OCI-LY7 (cell line): Measurements from ENCODE around the gene DCAF5. TPM values are rescaled to one million over a fixed set of nuclear protein-coding genes. Genes with fewer than 3 reads are reported as not detected.

Experiments
- BruUV-seq: library from RNA; stranded (reverse); fragments of 400-500 nt; replicated peaks from 2 replicates; lab custom pipeline; 2021; lab: Mats Ljungman, UMichigan
- CTCF ChIA-PET: fragments of 300-600 bp; sonication (Branson Sonifier 250); formaldehyde crosslinking; loops from one replicate; lab custom pipeline; 2022; ENCODE audit warnings: antibody characterized with exemption; ENCODE audit not compliant: unreplicated experiment; lab: Charles Lee
- POLR2A ChIA-PET: fragments of 300-600 bp; sonication (Branson Sonifier 250); formaldehyde crosslinking; loops from one replicate; lab custom pipeline; 2022; ENCODE audit warnings: antibody characterized with exemption; lab: Charles Lee
- DNase-seq: peaks from one replicate; pipeline ENCODE4 v3.0.0-alpha.2; 2015; ENCODE audit warnings: low spot score
- H2AFZ ChIP-seq: fragments of 200-600 bp; sonication (generic), shearing (Covaris generic); 2 replicates; pipeline ENCODE4 v1.6.1; 2014; ENCODE audit warnings: mild to moderate bottlenecking, antibody characterized with exemption, low read length, moderate library complexity
- H3K27ac ChIP-seq: fragments of 200-600 bp; sonication (generic); 2 replicates; pipeline ENCODE4 v1.5.1; 2014; ENCODE audit warnings: mixed run types, low read depth, mild to moderate bottlenecking, moderate library complexity, low read length, inconsistent platforms; ENCODE audit not compliant: poor library complexity, severe bottlenecking
- H3K36me3 ChIP-seq: fragments of 200-600 bp; sonication (generic); 2 replicates; pipeline ENCODE4 v1.6.1; 2014; ENCODE audit warnings: mild to moderate bottlenecking, antibody characterized with exemption, low read length, moderate library complexity, mixed read lengths; ENCODE audit not compliant: insufficient read depth
- H3K4me1 ChIP-seq: fragments of 200-600 bp; sonication (generic); 2 replicates; pipeline ENCODE4 v1.5.1; 2014; ENCODE audit warnings: mild to moderate bottlenecking, low read length; ENCODE audit not compliant: insufficient read depth, poor library complexity, severe bottlenecking
- H3K4me2 ChIP-seq: fragments of 200-600 bp; sonication (generic); 2 replicates; pipeline ENCODE4 v1.6.1; 2014; ENCODE audit warnings: mild to moderate bottlenecking, low read length
- H3K4me3 ChIP-seq: fragments of 200-600 bp; sonication (generic); 2 replicates; pipeline ENCODE4 v1.5.1; 2014; ENCODE audit warnings: mild to moderate bottlenecking, low read depth, low read length; ENCODE audit not compliant: poor library complexity, severe bottlenecking
- H3K79me2 ChIP-seq: fragments of 200-600 bp; sonication (generic); 2 replicates; pipeline ENCODE4 v1.6.1; 2016; ENCODE audit warnings: low read depth, mild to moderate bottlenecking, low read length, moderate library complexity, mixed read lengths; ENCODE audit not compliant: insufficient read depth
- H3K9me2 ChIP-seq: fragments of 200-600 bp; sonication (generic); 2 replicates; pipeline ENCODE4 v1.6.1; 2016; ENCODE audit warnings: mild to moderate bottlenecking, low read length, mixed read lengths; ENCODE audit not compliant: insufficient read depth
- H3K9me3 ChIP-seq: fragments of 200-600 bp; sonication (generic); 2 replicates; pipeline ENCODE4 v1.6.1; 2014; ENCODE audit warnings: mild to moderate bottlenecking, mixed run types, low read length, mixed read lengths
- H4K20me1 ChIP-seq: fragments of 200-600 bp; sonication (generic); 2 replicates; pipeline ENCODE4 v1.6.1; 2014; ENCODE audit warnings: mild to moderate bottlenecking, antibody characterized with exemption, low read length, moderate library complexity, mixed read lengths; ENCODE audit not compliant: insufficient read depth
- EZH2phosphoT487 ChIP-seq: fragments of 200-600 bp; sonication (generic); IDR thresholded peaks from 2 replicates; pipeline ENCODE4 v1.6.1; 2018; ENCODE audit warnings: low read depth, borderline replicate concordance, mild to moderate bottlenecking, mixed run types, antibody characterized with exemption, low read length, moderate library complexity, mixed read lengths
- intact Hi-C: fragments of 100-400 bp; cut with micrococcal nuclease; formaldehyde crosslinking; loops from one replicate; pipeline ENCODE4 v1.10.0; 2022; ENCODE audit not compliant: unreplicated experiment
- total RNA-seq, 2 experiments: library from RNA; depleted of rRNA in 1 of 2; stranded (reverse); fragments of >200 nt in 1 of 2; shearing (Covaris generic) in 1 of 2; gene quantifications; 2 replicates each; pipeline ENCODE4 v1.2.3, GENCODE V29; 2014 to 2022
- TF ChIP-seq, protein P1 (sequence below): fragments of 200-600 bp; sonication (generic); conservative IDR thresholded peaks from 2 replicates; pipeline ENCODE4 v1.5.1; 2014; ENCODE audit warnings: mild to moderate bottlenecking, antibody characterized with exemption, low read length, moderate library complexity, mixed read lengths

Gene DCAF5
- total RNA-seq, 2 experiments from 2014 or later = 23.1 to 46.0 TPM

DNA sequence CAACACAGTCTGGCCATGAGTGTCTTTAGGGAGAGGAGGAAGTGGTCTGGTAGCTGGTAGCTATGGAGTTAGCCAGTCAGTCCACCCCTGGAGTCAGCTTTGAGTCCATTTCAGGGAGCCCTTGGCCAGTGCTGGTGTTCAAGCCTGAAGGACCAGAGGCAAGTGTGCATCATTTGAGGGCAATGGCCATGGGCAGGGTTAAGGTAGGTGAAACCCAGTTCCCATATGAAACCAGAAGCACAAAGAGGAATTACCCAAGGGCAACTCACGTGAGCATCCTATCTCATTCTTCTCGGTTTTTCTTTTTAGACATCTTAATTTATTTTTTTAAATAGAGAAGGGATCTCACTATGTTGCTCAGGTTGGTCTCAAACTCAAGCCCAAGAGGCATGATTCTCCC, 112.6 kb downstream of the DCAF5 start:
- CTCF ChIA-PET = no interaction called here
- H3K4me2 ChIP-seq = no peak overlapping the region
- TF ChIP-seq, protein P1, sequence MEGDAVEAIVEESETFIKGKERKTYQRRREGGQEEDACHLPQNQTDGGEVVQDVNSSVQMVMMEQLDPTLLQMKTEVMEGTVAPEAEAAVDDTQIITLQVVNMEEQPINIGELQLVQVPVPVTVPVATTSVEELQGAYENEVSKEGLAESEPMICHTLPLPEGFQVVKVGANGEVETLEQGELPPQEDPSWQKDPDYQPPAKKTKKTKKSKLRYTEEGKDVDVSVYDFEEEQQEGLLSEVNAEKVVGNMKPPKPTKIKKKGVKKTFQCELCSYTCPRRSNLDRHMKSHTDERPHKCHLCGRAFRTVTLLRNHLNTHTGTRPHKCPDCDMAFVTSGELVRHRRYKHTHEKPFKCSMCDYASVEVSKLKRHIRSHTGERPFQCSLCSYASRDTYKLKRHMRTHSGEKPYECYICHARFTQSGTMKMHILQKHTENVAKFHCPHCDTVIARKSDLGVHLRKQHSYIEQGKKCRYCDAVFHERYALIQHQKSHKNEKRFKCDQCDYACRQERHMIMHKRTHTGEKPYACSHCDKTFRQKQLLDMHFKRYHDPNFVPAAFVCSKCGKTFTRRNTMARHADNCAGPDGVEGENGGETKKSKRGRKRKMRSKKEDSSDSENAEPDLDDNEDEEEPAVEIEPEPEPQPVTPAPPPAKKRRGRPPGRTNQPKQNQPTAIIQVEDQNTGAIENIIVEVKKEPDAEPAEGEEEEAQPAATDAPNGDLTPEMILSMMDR = no peak
- no peak for TF ChIP-seq EZH2phosphoT487

DNA sequence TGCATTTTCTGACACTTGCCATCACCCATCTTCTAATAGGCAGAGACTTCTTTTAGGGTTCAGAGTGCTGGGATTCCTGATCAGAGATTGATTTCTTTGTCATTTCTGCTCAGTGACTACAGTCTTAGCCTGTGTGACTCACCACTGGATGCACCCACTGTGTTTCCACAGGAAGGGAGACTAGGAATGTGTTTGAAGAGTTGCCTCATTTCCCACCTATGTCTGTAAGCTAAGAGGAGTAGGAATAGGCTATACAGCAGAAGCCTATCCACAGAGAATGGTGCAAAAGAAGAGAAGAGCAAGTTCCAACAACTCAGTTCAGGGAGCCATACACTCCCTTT, 113.7 kb downstream of the DCAF5 start:
- no peaks in the 10 kb centered on the region for H3K79me2 ChIP-seq
- H3K4me1 ChIP-seq = no peaks in the 10 kb centered on the region
- no peak for DNase-seq
- TF ChIP-seq EZH2phosphoT487 = no peak
- TF ChIP-seq, protein P1 = no peak
- CTCF ChIA-PET = interaction anchor here (0.5 kb wide), 1 partner anchor 1650 kb away, joined by 3 read pairs; no protein-coding TSS in a partner anchor
- BruUV-seq = no TSS peak
- H3K36me3 ChIP-seq = no peaks in the 10 kb centered on the region
- H3K27ac ChIP-seq = no peak overlapping the region
- intact Hi-C loops = no loop called here
- H3K9me3 ChIP-seq = no peaks in the 10 kb centered on the region
- POLR2A ChIA-PET = interaction anchor here (1.0 kb wide), 1 partner anchor 10 kb away, joined by 3 read pairs; no protein-coding TSS in a partner anchor
- H3K4me3 ChIP-seq = no peak overlapping the region
- no peaks in the 10 kb centered on the region for H3K9me2 ChIP-seq
- no peaks in the 10 kb centered on the region for H4K20me1 ChIP-seq
- H3K4me2 ChIP-seq = no peak overlapping the region
- H2AFZ ChIP-seq = no peak overlapping the region

More for the DNA sequence above, 112.6 kb downstream of the DCAF5 start:
- DNase-seq = no peak
- POLR2A ChIA-PET = no interaction called here
- Histone ChIP-seq H3K79me2 (no peaks in the 10 kb centered on the region), H4K20me1 (no peaks in the 10 kb centered on the region), H3K27ac (no peak overlapping the region), H3K4me1 (no peaks in the 10 kb centered on the region), H2AFZ (no peak overlapping the region), H3K9me2 (no peaks in the 10 kb centered on the region), H3K4me3 (no peak overlapping the region), H3K9me3 (no peaks in the 10 kb centered on the region), H3K36me3 (no peaks in the 10 kb centered on the region)
- no TSS peak for BruUV-seq
- intact Hi-C loops = no loop called here

DNA sequence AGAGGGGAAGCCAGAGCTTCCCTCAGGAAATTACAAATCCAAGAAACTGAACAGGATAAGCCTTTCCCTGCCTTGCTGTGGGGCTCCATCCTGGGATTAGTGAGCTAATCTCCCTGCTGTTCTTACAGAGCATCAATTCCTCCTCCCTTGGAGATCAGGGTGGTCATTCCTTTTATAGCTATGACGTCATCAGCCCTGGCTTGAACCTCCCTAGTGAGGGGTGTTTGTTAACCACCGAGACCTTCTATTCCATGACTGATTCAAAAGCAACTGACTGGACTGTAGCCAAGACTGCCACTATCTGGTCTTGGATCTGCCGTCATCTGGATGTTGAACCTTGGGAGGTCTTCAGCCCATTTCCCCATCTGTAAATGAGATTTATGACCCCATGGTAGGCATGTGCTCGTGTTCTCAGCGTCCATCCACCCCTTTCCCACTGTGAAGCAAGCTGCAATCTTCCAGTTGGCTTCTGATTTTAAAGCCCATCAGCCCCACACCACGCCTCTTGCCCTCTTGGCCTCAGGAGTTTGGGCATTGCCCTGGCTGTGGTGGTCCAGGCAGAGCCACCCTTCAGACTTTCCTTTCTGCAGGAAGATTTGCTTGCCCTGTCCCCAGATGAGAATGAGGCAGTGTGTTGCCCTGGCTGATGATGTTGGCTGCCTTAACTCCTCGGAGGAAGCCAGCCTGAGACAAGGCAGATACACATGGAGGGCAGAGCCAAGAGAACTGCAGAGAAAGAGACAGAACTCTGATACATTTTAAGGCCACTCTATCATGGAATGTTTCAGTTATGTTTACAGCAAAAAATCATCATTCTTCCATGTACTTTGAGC, 114.2 kb downstream of the DCAF5 start:
- ChIA-PET CTCF (interaction anchor here (0.5 kb wide), 1 partner anchor 1649 kb away, joined by 3 read pairs; no protein-coding TSS in a partner anchor), POLR2A (interaction anchor here (1.0 kb wide), 1 partner anchor 10 kb away, joined by 3 read pairs; no protein-coding TSS in a partner anchor)
- no peak overlapping the region for H3K4me2 ChIP-seq
- no peak overlapping the region for H3K4me3 ChIP-seq
- H3K79me2 ChIP-seq = no peaks in the 10 kb centered on the region
- no peak overlapping the region for H2AFZ ChIP-seq
- no peak for DNase-seq
- H3K9me3 ChIP-seq = no peaks in the 10 kb centered on the region
- H3K4me1 ChIP-seq = no peaks in the 10 kb centered on the region
- H3K9me2 ChIP-seq = no peaks in the 10 kb centered on the region
- no peaks in the 10 kb centered on the region for H4K20me1 ChIP-seq
- BruUV-seq = no TSS peak
- no peaks in the 10 kb centered on the region for H3K36me3 ChIP-seq
- TF ChIP-seq EZH2phosphoT487 = no peak
- TF ChIP-seq, protein P1 = no peak
- intact Hi-C loops = no loop called here
- no peak overlapping the region for H3K27ac ChIP-seq
